NOMO-1 treated with DMSO at 0.1 percent for 48 hours (cell line): ENCODE results near the gene RRBP1.

ENCODE experiments used
- DNase-seq: peaks from one replicate; lab custom pipeline; 2025; ENCODE audit not compliant: unreplicated experiment; lab: John Stamatoyannopoulos, UW

The RRBP1 gene

DNA sequence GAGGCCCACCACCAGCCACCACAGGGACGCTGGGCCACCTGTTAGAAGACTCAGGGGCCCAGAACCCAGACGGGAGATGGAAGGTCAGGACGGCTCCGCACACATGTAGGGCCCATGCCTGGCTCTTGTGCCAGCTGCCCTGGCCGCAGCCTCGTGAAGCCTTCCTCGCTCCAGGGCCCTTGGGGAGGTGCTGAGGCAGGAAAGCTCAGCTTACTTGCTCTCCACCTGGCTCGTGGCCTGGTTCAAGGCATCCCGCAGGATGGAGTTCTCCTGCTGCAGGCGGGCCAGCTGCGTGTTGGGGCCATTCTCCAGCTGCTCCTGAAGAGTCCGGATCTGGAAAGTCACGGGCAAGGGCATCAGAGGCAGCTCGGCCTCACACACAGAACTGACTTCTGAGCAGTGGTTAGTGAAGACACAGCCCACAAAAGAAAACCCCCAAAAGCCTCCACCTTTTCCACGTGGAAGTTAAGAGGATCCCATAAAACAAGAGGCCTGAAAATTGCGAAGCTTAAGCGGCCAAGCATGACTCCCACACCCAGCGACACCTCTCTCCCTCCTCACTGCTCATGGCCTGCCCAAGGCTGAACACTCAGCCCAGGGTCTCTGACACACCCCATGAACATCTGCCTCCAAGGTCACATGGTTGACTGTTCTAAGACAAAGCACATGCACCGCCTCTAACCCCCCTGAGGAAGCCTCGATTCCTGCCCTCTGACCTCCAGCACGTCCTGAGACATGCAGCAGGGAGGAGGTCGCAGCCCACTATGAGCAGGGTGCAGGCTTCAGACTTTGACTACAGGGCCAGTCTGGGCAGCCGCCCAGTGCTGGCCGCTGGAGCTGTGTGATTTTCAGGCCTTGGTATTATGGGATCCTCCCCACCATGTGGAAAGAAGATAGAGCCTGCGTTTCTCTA, 46.5 kb downstream of the RRBP1 start:
- DNase-seq: no peak

DNA sequence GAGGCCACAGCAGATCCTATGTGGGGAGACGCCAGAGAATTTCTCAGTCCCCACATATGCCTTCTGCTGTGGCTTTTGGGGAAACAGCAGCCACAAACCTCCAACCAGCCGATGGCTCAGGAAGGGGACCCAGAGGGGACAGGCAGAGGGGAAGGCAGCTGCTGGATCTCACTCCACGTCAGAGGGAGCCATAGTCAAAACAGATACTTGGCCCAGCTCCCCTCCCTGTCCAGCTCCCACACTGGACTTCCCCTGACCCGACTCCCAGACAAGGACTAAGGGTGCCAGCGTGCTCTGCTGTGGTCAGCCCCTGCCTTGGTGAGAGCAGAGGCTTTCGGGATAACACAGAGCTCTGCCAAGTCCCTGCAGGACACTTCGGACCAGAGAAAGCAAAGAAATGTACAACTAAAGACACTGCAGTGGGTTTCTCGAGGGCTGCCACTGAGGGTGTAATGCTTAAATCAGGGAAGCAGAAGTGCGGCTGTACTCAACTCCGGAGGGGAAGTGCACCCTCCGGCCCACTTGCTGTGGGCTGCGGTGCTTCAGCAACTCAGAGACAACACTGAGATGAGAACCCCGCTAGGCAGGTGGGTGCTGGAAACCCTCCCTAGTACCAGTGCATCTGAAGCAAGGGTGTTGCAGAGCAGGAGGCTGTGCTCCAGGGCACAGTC, 47.2 kb downstream of the RRBP1 start:
- DNase-seq: no peak

DNA sequence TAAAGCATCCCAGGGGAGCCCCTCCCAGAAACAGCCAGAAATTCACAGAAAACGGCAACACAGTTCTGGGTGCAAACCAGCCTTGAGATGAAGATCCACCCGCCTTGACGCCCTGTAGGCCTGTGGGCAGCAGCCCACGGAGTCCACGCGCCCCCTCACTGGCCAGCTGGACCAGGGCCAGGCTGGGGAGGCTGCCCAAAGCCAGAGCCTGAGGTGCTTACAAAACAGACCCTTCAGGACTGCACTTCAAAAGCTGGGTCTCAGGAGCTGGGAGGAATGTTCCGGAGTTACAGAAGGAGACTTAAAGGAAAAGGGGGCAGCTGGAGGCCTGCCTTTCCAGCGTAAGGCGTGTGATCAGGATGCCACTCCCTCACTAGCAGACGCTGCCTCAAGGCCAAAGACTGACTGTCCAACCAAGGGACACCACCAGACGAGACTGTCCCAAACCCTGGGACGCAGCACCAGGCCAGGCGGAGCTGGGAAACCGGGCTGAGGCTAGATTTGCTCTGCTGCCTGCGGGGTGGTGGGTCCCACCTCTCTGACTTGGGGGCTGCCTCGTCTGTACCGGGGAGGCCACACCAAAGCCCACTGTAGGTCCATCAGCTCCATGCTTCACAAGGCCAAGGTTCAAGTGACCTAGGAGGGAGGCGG, 48.1 kb downstream of the RRBP1 start:
- no peak for DNase-seq

DNA sequence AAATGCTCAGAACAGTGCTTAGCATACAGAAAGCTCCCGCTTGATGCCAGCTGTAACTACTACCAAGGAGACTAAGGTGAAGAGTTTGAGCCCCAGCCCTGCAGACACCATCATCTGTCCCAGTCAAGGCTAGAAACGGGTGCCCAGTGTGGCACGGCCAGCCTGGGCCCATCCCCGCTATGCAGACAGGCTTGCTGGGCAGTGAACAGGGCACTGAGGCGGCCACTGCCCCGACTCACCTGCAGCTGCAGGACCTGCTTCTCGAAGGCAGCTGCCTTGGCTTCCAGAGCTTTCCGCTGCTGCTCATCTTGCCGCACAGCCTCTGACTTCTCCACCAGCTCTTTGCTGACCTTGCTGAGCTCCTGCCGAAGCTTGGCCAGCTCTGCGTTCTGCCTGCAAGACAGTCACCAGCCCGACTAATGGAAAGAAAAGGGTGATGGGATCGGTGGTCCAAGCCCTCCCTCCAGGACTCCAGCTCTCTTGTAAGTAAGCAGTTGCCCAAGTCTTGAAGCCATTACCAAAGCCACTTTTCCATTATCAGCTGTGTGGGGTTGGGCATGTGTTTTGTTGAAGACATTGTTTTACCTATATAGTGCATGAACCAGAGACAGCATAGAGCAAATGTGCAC, 48.7 kb downstream of the RRBP1 start:
- no peak for DNase-seq

DNA sequence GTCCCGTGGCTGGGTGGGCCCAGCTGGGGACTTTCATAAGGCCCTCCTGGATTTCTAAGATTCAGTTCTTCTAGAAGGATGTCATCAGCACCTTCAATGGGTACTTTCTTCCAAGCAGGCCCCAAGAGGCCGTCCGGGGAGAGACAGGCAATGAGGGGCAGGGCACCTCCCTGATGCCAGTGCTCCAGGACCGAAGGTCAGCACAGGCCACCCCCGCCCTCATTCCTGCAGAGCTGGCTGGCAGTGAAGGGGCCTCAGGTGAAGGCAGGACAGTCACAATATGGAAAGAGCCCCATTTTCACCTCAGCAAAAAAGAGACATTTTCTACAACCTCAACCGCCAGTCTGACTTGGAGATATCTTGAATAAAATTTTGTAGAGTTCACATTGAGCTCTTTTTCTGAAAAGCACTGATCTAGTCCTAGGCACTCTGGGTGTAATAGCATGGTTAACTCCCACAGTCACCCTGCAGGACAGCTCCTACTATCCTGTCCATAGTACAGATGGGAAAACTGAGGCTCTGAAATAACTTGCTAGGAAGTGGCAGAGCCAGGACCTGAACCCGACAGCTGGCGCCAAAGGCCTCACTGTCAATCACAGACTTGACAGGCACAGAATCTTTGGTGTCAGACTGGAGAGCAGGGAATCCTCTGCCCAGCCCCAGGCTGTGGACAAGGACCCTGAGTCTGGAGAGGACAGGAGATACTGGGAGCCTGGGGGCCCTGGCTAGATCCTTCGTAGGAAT, 50.3 kb downstream of the RRBP1 start:
- no peak for DNase-seq

DNA sequence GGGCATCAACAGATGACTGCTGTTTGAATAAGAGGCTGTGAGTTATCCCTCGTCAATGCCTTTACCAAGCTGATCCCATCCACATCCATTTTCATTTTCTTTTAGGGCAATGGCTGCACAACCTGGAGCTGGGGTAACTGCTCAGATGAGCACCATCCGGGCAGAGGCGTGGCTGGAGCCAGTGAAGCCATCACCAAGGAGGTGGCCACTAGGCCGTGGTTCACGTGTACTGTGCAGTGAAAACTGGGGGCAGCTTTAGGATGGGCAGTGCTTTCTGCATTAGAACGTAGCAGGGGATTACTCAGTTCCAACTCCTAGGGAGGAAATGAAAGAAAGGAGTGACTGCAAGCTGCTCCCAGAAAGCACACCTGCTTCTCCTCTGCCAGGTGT, 51.2 kb downstream of the RRBP1 start:
- DNase-seq: no peak

DNA sequence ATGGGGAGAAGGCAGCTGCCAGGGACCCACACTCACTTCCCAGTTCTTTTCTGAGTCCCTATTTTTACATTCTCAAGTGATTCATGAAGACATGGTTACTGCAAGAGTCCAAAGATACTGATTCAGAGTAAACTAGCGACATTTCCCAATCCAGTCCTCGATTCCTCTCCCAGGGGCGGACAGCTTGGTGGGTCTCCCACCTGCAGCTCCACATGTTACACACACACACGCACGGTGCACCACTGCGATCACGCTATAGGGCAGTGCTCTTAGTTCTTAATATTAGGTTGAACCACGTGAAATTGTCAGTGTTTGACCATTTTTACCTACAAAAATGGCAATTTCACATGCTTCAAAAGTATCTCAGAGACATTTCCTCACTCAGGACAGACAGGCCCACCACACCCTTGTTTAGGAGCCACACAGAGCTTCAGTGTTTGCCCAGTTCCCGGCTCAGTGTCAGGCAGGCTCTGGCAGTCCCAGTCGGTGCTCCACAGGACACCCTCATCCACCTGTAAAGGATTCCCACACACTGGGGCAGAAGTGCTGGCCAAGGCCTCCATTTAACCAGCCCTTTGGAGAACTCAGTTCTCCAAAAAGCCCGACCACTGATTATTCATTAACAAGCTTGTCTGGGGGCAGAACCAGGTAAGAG, 51.8 kb downstream of the RRBP1 start:
- DNase-seq: no peak

DNA sequence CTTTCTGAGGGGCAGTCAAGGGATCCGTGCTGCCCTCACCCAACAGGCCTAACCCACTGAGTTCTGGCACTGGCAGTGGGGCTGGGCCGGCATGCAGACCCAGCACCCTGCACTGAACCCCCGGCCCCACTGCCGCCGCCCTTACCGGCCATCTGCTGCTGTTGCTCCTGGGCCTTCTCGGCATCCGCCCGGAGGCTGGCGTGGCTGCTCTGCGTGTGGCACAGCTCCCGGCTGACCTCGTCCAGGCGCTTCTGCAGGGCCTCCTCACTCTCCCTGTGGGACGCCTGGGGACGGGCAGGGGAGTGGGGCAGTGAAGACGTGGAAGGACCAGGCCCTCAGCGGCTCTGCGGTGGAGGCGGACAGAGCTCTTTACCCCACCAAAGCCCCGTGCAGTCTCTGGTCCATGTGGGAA, 52.4 kb downstream of the RRBP1 start:
- DNase-seq: no peak

DNA sequence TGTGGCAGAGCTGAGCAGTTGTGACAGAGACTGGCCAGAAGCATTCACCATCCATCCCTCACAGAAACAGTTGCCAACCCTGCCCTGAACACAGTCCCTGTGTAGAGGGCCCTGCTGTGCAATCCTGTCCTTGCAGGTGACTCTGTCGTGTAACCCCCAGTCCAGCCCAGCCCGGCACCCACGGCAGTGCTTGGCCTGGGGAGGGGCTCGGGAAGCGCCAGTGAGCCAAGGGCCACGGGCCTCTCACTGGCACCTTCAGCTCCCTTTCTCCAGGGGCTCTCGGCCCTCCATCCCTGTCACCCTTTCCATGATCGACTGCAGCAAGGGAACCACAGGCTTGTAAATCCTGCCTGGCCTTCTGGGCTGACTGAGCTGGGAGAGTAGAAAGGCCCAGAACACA, 53.0 kb downstream of the RRBP1 start:
- DNase-seq: no peak

DNA sequence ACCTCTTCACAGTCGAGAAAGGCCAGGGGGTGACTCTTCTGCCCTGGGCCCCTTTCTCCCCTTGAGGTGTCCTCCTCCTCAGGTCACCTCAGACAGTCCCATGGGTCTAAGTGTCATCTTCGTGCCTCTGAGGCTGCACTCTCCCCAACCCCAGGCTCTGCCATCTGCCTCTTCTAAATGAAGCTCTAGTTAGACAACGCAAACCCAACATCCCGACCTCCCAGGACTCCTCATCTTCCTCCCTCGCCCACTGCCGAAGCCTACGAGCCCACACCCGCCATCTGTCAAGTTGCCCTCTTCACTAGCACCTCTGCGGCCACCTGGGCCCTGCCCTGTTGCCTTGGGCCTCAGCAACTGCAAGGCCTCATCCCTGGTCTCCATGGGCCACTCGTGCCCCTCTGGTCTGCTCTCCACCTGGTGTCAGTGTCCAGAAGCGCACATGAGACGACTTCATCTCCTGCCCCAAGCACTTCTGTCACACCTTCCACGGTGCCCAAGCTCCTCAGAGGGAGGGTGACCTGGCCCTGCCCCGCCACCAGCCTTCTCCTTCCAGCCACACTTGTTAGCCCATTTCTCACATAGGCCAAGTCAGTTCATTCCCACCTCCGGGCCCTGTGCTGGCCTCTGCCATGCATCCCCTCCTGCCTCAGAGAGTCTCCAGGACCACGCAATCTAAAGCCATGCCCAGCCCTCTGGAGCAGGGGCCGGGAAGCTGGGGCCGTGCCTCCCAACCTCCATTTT, 53.8 kb downstream of the RRBP1 start:
- no peak for DNase-seq

DNA sequence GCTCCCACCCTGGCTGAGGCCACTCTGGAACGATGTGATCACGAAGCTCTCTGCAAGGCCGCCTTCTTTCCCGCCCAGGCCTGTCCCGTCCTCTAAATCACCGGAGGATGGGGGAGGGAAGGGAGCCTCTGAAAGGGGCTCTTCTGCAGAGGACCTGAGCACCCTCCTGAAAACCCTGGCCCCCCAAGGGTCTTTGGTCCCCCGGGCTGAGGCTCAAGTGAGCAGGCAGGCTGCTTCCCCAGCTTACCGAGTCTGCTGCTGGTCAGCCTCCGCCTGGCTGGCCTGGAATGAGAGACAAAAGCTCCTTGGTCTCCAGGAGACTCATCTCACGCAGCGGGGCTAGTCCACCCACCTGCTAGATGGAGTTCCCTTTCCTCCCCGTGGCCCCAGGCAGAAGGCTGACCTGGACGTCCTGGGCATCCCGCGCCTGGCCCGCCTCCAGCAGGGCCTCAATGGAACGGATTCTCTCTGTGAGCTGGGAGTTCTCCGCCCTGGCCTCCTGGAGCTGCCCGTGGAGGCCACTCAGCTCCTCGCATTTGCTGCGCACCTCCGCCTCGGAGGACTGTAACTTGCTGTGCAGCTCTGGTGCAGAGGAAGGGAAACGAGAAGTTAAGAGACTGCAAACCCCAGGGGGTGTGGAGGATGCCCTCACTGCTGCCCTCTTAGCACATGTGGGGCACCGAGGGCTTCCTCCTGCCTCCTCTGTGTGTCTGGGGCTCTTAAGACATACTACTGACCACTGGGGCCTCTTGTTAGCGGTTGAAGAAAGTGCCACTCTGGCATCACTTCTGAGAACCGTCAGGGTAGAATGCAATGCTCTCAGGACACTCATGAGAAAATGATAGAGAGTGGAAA, 54.7 kb downstream of the RRBP1 start:
- DNase-seq: no peak

DNA sequence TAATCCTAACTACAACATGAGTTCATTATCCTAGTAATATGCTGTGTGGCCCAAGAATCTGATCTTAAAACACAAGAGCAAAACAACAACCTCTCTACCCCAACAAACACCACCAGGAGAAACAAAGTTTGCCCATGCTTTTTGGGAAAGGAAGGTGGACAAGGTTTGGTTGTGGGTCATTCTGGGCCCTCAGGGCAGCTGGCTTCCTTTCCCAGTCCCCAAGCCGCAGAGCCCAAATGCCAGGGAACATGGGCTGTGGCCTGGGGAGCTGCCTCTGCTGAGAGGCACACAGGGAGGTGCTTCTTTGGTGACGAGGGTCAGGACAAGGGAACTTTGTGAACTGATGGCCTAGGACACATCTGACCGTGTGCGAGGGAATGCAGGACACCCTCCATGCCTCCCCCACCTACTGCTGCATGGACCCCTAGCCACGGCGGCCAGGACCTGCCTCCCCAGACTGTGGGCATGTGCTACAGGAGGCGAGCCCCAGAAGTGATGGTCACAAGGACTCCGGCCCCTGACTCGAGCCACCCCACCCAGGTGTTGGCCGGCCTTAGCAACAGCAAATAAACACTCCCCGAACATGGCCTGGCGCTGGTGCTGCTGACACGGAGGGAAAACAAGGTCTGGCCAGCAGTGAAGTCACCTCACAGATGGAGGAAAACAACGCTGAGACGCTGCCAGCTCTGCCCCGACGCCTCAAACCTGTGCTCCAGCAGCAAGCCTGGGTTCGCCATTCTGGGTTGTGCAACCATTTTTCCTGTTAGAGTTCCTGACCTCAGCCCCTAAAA, 55.6 kb downstream of the RRBP1 start:
- no peak for DNase-seq

DNA sequence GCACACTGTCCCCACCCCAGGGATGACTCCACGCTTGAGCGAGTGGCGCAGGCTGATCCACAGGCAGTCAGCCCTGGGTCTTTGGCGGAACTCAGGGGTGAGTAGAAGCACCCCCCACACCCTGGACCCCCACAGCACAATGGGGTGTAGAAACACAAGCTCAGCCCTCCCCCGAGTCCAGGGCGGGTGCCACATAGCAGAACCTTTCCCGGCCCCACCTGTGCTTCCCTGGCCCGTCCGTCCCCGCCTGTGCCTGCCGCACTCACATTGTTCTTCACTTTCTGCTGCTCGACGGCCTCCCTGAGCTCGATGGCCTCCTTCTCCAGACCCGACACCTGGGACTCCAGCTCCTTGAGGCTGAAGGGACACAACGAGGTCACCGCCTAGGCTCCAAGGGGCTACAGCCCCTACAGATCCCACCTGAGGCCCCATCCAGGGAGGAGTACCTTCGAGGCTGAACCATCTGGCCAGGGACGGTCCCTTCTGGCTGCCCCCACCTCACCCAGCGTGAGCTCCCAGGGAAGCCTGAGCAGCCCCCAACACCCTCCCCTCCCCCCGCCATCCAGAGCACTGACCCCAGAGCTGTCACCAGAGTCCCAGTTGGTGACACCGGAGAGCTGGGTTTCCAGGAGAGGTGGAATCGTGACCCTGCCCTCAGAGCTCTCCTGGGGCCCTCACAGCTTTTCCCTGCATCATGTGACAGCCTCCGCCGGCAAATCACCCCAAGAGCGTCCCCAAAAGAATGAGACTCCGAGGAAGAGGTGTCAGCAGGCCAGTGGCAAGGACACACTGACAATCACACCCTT, 56.6 kb downstream of the RRBP1 start:
- DNase-seq: no peak

DNA sequence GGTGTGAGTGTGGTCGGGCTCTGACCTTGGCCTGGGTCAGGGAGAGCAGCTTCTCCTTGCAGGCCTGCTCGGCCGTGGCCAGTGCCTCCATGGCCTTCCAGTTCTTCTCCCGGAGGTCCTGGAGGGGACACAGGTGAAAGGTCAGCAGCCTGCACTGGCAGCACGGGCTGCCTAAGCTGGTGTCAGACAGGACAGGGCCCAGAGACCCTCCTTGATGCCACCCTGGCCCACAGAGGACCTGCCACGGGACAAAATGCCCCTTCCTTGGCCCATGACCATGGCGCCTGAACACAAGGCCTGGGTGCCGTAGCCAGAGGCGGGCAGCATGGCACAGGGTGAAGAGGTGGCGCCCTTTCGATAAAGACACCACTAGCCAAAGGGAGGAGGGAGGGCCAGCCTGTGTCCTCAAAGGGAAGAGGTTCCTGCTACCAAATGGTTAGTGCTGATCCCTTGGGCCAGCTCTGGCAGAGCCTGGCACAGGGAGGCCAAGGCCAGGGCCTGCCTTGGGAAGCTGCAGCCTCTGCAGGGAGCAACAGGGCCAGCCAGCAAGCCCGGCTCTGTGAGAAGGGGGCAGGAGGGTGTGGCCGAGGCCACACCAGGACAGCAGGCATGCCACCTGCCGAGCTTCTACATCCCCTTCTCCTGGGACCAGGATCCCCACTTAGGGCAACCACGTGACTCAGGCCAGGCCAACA, 57.3 kb downstream of the RRBP1 start:
- no peak for DNase-seq

DNA sequence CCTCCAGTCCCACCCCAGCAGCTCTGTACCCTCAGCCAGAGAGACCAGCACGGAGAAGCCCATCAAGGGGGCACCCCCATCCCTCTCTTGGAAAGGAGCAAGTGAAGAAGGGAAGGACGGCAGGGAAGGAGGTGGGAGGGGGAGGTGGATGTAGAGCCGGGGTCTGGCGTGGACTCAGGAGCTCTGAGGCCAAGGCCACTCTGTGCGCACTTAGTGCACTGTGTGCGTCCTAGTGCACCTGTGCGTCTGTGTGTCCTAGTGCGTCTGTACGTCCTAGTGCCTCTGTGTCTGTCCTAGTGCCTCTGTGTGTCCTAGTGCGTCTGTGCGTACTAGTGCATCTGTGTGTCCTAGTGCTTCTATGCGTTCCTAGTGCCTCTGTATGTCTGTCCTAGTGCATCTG, 58.0 kb downstream of the RRBP1 start:
- DNase-seq: no peak

DNA sequence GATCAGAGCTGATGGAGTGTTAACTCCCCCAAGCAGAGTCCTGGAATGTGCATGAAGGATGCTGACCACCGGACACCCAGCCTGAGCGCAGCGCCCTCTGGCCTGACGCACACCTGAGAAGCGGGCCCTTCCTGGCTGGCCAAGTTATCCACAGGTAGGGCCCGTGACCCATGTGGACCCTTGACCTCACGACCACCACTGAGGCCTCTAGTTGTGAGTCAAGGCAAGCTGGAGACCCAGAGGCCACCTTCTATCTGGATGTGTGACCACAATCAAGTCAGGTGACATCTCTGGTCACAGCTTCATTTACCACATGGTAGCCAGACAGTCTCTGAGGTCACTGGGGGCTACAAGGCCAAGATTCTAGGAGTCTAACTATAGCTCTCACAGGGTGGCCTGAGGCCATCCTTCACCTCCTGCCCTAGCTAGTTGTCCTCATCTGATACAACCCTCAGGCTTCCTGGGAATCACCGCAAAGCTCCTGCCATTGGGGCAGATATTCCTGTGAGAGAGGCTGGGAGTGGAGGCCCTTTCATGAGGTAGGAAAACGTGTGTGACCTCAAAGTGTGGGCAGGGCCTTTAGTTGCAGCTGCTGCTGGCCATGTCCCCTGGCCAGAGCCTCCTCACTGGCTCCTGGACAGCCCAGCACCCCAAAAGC, 59.1 kb downstream of the RRBP1 start:
- DNase-seq: no peak
